ENCODE data around the gene EVI5.

DNA sequence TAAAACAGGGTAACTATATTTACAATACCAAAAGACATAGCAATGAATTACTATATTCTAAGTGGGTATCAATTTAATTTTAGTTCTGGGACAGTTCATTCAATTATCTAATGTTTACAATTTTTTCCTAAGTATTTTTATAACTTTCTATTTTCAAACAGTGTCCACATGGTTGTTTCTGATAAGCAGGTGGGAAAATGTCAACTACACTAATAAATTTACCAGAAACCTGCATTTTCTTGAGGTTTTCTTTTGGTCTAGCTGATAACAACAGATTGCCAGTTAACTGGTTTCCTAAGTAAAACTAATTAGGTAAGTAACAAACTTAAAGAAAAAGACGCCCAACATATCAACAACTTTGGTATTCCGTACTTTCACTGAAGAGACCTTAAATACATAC is 213.3 kb downstream of the EVI5 start:
- no peak for TF ChIP-seq CTCF (IDR thresholded peaks at IDR 0.05; ENCODE audit: low read depth, low read length)
- TF ChIP-seq EZH2phosphoT487 (IDR thresholded peaks at IDR 0.05; ENCODE audit: low read depth): no peak

Measured in OCI-LY3 (cell line).